NCI-H2171 (cell line): ENCODE measurements around the gene PRPSAP2.
"Not testable (repeated sequence)": the region's sequence is repeated elsewhere in the genome, so short reads cannot be mapped to it uniquely, and the experiment has no call there.

Experiments used
- DNase-seq: peaks from one replicate; lab custom pipeline; 2025; lab: John Stamatoyannopoulos, UW

Gene PRPSAP2

DNA sequence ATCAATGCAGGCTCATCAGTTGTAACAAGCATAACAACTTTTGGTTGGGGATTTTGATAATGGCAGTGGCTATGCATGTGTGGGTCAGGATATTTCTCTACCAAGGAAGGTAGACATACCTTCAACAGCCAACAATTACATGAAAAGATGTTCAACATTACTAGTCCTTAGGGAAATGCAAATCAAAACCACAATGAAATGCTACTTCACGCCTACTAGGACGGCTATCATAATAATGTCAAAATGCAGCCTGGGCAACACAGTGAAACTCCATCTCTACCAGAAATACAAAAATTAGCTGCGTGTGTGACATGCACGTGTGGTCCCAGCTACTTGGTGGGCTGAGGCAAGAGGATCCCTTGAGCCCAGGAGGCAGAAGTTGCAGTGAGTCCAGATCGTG is 86.7 kb downstream of the PRPSAP2 start:
- no peak for DNase-seq

DNA sequence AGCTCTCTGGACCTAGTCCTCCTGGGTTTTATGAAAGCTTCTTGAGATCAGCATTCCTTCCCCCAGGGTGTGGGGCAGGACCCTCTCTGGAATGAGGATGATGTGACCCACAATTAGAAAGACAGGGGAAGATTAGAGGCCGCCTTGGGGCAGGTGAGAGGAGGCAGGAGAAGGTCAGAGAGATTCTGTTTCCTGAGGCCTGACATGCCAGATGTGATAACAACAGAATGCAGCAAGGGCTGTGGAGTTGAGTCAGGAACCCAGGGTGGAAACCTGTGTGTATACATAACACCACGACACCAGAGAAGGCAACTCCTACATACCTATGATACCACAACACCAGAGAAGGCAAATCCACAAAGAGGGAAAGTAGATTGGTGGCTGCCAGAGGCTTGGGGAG is 88.6 kb downstream of the PRPSAP2 start:
- DNase-seq, result no peak

DNA sequence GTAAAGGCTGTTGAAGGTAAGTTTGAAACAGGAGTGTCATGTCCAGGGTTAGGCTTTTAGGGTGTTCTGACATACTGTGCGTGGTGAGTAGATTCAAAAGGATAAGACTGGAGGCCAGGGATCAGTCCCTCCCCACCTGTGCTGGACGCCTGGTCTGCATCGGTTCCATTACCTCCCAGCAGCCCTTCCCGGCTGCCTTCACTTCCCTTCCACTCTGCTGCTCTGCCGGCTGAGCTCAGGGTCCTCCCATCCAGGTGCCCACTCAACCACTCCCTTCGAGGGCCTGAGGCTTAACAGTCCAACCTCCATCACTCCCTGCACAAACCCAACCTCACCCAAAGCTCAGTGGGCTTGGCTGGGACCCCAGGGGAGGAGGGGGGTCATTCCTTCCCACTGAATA is 89.9 kb downstream of the PRPSAP2 start:
- DNase-seq, result no peak

DNA sequence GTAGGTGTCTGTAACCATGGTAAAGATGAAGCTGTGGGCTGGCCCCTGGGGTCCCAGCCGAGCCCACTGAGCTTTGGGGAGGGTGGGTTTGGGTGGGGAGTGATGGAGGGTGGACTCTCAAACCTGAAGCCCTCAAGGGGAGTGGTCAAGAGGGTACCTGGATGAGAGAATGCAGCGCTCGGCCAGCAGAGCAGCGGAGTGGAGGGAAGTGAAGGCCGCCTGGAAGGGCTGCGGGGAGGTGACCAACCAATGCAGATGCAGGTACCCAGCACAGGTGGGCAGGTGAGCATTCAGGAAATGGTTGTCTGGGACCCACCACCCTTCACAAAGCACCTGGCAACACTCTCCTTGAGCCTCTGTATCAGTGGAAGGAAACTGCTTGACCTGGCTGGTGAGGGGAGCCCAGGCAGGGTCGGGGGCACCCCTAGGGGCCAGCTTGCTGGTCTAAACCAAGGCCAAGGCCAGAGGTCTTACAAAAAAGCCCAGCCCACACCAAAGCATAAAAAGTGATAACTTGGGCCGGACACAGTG is 90.6 kb downstream of the PRPSAP2 start:
- DNase-seq, result no peak

DNA sequence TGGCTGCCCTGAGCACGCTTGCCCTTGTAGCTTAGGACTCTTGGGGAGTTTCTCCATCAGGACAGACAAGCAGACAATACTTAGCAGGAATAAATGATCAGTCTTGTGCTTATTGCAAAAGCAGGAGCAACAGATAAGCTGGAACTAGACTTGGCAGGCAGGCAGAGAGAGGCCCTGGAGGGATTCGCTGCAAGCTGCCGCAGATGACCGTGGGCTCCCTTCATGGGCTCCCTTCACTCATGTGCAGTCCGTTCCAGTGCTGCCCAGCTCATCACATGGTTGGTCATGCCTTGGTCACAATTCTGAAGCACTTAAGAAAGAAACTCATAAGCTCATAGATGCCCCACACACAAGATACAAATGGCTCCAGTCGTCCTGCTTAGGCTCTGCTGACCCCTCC is 91.6 kb downstream of the PRPSAP2 start:
- no peak for DNase-seq

DNA sequence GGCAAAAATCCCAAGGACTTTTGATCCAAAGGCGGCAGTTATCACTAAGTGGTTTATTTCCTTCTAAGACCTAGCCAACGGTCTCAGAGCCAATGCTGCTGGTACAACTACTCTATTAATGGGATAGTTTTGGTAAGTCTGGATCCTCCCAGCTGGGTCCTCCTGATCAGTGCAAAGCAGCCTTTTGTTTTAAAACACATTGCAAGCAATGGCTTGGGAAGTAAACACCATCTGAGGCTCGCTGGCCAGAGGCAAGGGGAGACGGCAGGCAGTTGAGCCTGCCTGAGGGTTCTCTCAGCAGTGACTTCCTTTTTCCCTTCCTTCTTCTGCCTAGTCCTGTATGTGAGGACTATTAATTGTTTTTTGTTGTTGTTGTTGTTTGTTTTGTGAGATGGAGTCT is 92.4 kb downstream of the PRPSAP2 start:
- no peak for DNase-seq

DNA sequence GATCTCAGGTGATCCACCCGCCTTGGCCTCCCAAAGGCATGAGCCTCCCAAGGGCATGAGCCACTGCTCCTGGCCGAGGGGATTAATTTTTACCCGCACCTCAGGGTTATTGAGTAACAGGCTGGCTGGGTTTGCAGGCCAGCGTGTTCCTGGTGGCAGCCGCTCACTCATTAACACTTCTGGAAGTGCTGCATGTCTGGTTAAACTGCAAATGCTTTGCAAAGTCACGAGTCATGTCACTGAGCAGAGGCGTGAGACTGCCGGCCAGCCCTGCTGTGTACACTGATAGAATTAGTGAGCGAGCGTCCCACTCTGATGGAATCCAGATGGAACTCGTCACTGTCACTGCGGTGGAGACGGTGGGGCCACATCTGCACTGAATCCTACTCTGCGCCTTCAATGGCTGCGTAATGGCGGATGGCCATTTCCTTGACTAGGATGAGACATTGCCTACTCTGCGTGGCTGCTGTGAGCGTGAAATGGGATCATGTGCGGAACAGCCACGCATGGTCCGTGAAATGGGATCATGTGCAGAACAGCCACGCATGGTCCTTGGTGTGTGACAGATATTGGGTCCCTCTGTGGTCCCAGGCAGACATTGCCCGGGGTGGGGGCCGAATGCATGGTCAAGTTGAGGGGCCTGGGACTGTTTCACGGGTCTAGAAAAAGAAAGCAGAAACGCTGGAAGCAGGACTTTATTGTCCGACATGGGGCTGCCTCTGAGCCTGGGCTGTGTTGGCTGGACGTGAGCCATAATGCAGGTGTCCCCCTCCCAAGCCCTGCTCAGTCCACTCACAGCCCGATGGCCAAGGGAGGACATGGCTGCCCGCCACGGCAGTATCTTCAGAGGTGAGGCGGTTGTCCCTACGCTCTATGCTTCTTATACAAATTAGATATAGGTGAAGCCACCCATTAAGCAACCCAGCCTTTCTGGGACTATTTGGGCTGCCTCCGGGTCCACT is 93.3 kb downstream of the PRPSAP2 start:
- DNase-seq, result no peak

DNA sequence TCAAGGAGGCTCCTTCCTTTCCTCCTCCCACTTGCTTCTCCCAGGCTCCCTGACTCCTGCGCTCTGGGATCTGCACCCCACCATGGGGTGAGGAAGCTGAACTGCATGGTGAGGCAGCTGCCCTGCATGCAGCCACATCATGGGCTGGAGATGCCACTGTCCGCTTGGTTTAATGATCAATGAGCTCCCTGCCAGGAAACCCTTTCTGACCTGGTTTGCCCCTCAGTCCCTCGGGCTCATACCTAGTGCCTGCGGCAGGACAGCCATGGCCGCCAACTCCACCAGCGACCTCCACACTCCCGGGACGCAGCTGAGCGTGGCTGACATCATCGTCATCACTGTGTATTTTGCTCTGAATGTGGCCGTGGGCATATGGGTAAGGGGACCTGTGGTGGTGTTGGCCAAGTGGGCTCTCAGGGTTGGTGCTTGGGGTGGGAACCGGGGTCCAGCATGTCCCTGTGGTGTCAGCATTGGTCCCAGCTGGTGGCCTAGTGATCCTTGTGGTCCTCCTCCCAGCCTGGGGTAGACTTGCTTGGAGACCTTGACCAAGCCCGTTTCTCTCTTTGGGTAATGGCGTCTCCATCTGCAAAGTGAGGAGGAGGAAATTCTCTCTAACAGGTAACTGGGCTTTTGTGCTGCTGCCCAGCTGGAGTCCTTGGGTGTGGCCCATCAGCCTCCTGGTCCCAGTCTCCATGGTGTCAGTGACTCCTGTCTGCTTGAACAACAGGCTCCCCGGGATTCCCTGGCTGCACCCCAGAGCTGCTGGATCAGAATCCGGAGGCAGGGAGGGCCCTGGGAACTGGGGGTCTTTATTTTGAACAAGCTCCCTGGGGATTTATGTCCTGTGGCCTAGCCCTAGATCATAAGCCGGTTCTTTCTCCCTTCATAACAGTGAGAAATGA is 94.3 kb downstream of the PRPSAP2 start, which contains the start of gene SLC5A10:
Gene SLC5A10, plus strand, starts transcription at position 225 of the 902 bp plus-strand sequence. Its CDS starts 41 bp downstream, at position 266.
- no peak for DNase-seq

DNA sequence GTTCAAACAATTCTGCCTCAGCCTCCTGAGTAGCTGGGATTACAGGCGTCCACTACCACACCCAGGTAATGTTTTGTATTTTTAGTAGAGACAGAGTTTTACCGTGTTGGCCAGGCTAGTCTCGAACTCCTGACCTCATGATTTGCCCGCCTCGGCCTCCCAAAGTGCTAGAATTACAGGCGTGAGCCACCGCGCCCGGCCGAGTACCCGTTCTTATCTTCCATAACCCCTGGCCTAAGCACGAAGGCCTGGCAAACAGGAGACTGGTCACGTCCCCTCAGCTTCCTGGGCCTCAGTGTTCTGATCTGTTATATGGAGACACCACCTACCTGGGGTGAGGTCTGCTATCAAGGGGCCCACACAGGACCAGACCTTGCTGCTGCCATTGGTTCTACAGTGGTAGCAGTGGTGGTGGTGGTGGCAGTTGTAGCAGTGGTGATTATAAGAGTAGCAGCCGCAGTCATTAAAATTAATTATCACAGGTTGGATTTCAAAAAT is 95.3 kb downstream of the PRPSAP2 start:
- no peak for DNase-seq

DNA sequence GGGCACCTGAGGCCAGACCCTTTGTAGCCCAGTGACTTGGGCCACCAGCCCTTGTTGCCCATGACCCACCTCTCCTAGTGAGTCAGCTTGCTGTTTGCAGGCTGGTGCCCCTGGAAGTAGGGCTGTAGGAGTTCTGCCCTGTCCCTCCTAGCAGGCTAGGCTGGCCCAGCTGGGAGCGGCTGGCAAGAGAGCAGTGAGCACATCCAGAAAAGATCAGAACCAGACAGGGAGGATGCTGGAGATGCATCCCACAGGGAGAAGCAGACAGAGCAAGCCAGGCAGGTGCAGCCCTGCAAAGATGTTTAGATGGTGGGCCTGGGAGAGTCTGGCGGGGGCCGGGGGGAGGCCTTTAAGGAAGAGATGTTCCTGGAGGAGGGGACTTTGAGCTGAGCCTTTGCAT is 96.4 kb downstream of the PRPSAP2 start:
- DNase-seq, result no peak

DNA sequence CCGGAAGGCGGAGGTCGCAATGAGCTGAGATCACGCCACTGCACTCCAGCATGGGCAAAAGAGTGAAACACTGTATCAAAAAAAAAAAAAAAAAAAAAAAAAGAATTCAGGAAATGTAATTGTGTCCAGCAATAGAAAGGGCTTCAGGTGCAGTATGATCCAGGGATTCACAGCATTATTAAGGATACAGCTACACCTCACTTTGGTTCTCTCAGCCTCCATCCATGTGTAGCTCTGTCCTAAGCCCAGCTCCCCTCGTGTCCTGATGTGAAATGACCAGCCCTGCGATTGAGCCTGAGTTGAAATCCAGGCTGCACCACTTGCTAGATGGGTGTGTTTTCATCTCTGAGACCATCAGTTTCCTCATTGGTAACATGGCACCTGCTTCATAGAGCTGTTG is 97.1 kb downstream of the PRPSAP2 start:
- no peak for DNase-seq

DNA sequence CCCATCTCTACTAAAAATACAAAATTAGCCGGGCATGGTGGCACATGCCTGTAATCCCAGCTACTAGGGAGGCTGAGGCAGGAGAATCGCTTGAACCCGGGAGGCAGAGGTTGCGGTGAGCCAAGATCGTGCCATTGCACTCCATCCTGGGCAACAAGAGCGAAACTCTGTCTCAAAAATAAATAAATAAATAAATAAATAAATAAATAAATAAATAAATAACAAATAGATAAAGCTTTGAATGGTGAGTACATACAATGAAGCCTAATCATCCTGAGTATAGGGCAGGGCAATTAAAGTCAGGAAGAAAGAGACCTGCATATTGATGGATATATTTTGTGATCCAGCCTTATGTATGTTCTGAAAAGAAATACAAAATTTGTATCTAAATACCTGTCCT is 98.1 kb downstream of the PRPSAP2 start:
- DNase-seq, result not testable (repeated sequence)

DNA sequence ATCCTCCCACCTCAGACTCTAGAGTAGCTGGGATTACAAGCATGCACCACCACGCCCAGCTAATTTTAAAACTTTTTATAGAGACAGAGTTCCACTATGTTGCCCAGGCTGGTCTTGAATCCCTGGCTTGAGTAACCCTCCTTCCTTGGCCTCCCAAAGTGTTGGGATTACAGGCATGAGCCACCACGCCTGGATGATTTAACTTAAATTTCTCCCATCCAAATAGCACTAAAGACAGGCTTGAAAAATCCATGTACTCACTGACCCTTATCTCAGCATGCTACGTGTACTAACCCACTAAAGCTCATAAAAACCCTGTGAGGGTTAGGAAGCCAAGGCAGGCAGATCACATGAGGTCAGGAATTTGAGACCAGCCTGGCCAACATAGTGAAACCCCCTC is 98.7 kb downstream of the PRPSAP2 start:
- DNase-seq, result no peak

DNA sequence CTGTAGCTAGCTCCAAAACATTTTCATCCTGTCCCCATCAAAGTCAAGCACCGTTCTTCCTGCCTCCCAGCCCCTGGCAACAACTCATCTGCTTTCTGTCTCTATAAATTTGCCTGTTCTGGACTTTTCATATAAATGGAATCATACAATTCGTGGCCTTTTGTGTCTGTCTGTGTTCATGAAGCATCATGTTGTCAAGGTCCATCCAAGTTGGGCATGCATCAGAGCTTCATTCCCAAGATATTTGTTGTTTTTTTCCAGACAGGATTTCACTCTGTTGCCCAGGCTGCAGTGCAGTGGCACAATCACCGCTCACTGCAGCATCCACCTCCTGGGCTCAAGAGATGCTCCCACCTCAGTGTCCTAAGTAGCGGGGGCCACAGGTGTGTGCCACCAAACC is 99.9 kb downstream of the PRPSAP2 start:
- DNase-seq, result no peak

DNA sequence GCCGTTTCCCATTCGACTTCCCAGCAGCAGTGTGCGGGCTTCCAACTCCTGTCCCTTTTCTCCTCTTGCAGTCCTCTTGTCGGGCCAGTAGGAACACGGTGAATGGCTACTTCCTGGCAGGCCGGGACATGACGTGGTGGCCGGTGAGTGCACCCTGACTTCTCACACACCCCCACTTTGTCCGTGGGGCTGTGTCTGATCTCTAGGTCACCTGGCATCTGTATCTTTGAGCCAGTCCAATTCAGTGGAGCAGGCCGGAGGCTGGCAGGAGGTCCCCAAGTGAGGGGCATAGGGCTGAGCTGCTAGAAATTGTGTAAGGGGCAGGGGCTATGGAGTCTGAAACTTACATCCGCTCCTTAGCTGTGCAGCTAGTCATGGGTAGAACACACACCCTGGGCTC is 100.7 kb downstream of the PRPSAP2 start:
- DNase-seq, result no peak

DNA sequence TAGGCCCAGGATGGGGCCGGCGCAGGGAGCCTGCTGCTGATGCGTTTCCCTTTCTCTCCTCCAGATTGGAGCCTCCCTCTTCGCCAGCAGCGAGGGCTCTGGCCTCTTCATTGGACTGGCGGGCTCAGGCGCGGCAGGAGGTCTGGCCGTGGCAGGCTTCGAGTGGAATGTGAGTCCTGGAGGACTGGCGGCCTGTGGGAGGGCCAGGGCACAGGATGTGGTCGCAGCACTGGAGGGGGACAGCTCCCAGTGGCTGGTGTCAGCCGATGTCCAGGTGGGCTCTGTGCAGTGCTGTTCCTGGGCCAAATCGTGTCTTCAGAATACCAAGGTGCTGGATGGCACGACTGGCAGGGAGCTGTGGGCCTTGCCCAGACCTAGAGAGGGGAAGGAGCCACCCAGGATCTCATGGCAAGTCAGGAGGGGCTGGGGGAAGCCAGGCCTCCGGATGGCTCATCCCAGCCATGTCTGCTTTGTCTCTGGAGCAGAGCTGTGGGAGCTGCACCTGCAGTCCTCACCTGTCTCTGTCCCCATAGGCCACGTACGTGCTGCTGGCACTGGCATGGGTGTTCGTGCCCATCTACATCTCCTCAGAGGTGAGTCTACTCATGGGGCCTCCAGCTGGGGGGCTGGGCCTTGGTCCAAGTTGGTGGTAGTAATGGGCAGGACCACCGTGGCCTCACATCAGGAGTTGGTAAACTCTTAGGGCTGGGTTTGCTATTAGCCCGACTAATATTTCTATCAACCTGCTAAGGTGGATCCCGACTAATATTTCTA is 101.3 kb downstream of the PRPSAP2 start:
- DNase-seq, result no peak

DNA sequence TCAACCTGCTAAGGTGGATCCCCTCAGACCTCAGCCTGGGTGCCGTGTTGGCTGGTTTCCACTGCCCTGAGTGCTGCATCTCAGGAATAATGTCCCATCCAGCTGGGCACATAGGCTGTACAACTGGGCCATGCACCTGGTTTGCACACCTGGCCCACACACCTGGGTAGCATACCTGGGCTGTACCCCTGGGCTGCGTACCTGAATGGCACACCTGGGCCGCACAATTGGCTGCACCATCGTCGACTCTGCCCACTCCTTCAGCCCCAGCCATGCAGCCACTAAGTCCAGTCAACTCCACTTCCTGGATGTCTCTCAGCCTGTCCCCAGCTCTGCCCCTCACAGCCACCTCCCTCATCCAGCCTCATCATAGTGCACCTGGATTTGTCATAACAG is 101.9 kb downstream of the PRPSAP2 start:
- DNase-seq, result no peak

DNA sequence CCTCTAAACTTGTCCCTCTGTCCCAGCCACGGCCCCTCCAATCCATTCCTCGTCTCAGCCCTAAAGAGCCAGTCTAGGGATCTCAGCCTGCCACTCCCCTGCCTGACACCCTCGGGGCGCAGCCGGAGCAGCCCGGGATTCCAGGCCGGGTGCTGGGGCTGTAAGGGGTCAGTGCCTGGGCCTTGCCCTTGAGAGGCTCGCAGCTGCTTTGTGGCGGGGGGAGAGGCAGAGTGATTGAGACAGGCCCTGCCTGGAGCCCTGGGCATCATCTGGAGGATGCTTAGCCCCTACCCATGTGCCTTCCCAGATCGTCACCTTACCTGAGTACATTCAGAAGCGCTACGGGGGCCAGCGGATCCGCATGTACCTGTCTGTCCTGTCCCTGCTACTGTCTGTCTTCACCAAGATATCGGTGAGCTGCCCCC is 102.3 kb downstream of the PRPSAP2 start:
- no peak for DNase-seq

DNA sequence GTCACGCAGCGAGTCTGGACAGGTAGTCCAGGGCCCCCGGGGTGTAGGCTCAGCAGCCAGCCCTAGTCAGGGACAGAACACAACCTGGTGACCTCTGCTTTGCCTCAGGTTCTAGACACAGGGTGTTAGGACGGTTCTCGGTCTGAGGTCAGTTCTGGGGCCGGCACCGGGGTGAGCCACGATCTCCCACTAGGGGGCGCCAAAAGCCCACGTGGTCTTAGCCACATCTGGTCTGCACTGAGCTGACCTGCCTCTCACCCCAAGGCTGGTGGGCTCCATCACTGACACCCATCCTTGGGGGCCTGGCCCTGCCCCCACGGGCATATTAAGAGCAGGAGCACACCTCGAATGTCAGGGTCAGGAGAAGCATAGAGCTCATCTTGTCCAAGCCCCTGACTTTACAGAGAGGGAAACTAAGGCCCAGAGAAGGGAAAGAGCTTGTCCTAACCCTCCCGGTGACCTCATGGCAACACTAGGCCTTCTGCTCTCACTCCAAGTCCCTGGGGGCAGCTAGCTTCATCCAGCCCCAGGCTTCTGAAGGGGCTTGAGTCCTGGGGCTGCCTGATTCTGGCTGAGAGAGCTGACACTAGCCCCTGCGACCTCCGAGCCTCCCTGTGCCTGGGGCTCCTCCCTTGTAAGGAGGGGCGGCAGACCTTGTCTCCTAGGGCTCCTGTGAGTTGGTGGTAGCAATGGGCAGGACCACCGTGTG is 103.0 kb downstream of the PRPSAP2 start:
- no peak for DNase-seq

DNA sequence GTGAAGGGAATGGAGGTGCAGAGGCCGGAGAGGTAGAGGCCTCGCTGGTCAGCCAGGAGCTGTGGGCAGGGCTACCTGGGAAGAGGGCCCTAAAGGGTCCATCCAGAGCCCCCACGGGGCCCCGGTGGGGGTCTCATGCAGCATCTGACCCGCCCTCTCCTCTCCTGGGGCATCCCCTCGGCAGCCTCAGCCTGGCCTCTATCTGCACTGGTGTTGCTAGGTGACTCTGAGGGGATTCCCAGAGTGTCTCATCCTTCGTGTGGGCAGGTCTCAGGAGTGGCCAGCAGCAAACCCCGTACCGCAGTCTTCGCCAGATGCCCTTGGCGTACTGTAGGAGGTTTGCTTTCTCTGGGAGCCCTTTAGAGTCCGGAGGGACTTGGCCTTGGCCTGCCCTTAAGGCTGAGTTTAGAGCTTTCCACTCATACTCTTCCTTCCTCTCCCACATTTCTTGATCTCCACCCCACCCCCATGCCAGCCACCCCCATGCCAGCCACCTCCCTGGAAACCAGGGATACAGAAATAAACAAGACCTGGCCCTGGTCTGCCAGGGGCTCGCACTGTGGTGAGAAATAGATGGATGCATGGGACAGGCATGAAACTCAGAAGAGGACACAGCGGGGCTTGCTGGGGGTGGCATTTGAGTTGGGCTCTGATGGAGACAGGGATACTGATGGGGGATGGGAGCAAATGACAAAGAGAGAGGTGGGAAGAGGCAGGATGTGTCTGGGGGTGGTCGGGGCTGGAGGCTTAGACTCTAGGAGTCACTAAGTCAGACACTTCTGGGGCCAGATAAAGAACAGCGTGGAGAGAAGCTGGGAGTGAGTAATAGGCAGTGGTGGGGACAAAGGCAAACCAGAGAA is 103.9 kb downstream of the PRPSAP2 start:
- no peak for DNase-seq
